AG04449 (cell line): Measurements from ENCODE around the gene CRYZ.
A peak's percentile ranks its signal among the peaks of the same experiment; 100 is the strongest.

Experiments
- CTCF ChIA-PET: fragments of 350-600 bp; formaldehyde crosslinking; extraction: SDS; loops from one replicate; lab custom pipeline; 2021; ENCODE audit warnings: antibody characterized with exemption; lab: Yijun Ruan, JAX
- POLR2A ChIA-PET: fragments of 400-600, 350-600 bp; formaldehyde crosslinking; extraction: SDS; loops from one replicate; lab custom pipeline; 2020; ENCODE audit warnings: antibody characterized with exemption, inconsistent platforms; lab: Yijun Ruan, JAX
- DNase-seq: peaks from one replicate; pipeline ENCODE4 v3.0.0-alpha.2; 2010; ENCODE audit warnings: low read depth, low spot score
- H3K4me3 ChIP-seq: 2 replicates; pipeline ENCODE4 v1.5.1; 2011; ENCODE audit warnings: low read depth, mild to moderate bottlenecking, control low read depth, low read length
- CTCF ChIP-seq: IDR thresholded peaks from one replicate; pipeline ENCODE4 v1.5.1; 2011; ENCODE audit warnings: mild to moderate bottlenecking, moderate library complexity, low read length, control low read depth, inconsistent platforms; ENCODE audit not compliant: insufficient read depth; ENCODE audit errors: missing control alignments

Gene CRYZ

GRCh38 chr1:74732960-74733603, at the start of gene CRYZ, which contains the start of gene TYW3:
Gene CRYZ (minus strand): TSS chr1:74733050. CDS start chr1:74724821, 8,229 bp downstream.
Gene TYW3 (plus strand): TSS chr1:74733152. CDS start chr1:74733245, 93 bp downstream.
- CTCF ChIA-PET, result interaction anchor here (0.6 to 2.6 kb wide), 18 partner anchors 10 to 505 kb away, joined by 3 to 19 read pairs (median 6); no protein-coding TSS in a partner anchor
- peak; percentile 69 for DNase-seq
- POLR2A ChIA-PET, result no interaction called here
- TF ChIP-seq CTCF, result no peak
- peak within 1 kb of the TSS; percentile 100 for H3K4me3 ChIP-seq

GRCh38 chr1:74780594-74780993, 47.7 kb upstream of the CRYZ start:
- POLR2A ChIA-PET, result no interaction called here
- H3K4me3 ChIP-seq, result no peak overlapping the region
- CTCF ChIA-PET, result interaction anchor here (1.5 to 1.7 kb wide), 2 partner anchors 8 to 420 kb away, joined by 4 to 7 read pairs; no protein-coding TSS in a partner anchor
- no peak for TF ChIP-seq CTCF
- no peak for DNase-seq

- no peak for TF ChIP-seq CTCF
- CTCF ChIA-PET, result no interaction called here
Measured at GRCh38 chr1:74779750-74780149, 46.9 kb upstream of the CRYZ start.

GRCh38 chr1:74777525-74777924, 44.7 kb upstream of the CRYZ start:
- H3K4me3 ChIP-seq, result no peak overlapping the region
- ChIA-PET POLR2A (no interaction called here), CTCF (no interaction called here)
- DNase-seq, result no peak
- TF ChIP-seq CTCF, result no peak

More at GRCh38 chr1:74779750-74780149, 46.9 kb upstream of the CRYZ start:
- DNase-seq, result no peak
- POLR2A ChIA-PET, result no interaction called here
- no peak overlapping the region for H3K4me3 ChIP-seq

GRCh38 chr1:74775735-74776134, 42.9 kb upstream of the CRYZ start:
- H3K4me3 ChIP-seq, result no peak overlapping the region
- ChIA-PET CTCF (interaction anchor here (1.3 to 6.8 kb wide), 2 partner anchors 8 to 426 kb away, joined by 4 to 148 read pairs; no protein-coding TSS in a partner anchor), POLR2A (no interaction called here)
- no peak for DNase-seq
- TF ChIP-seq CTCF, result no peak

GRCh38 chr1:74773582-74773981, 40.7 kb upstream of the CRYZ start:
- CTCF ChIA-PET, result interaction anchor here (1.0 to 6.8 kb wide), 6 partner anchors 8 to 433 kb away, joined by 3 to 148 read pairs (median 6); no protein-coding TSS in a partner anchor
- no peak for DNase-seq
- POLR2A ChIA-PET, result no interaction called here
- no peak overlapping the region for H3K4me3 ChIP-seq
- TF ChIP-seq CTCF, result no peak
